ENCODE measurements around the gene SCGB1A1. TPM values are rescaled to one million over a fixed set of nuclear protein-coding genes. Genes with fewer than 3 reads are reported as not detected.

Gene SCGB1A1
- total RNA-seq, 4 donors from 2014 or later, result not detected

GRCh38 chr11:62472063-62472884 lies 53.4 kb downstream of the SCGB1A1 start:
- intact Hi-C loops (cut with DNase I; ENCODE audit: low total_unique reads), result no loop called here
- DNase-seq (ENCODE audit: low spot score in 2 of 2), result no peak
- no peak overlapping the region for H3K4me3 ChIP-seq (ENCODE audit: low read depth, poor library complexity, severe bottlenecking)
- 82 to 83% methylated on average over 9 of the region's 9 CpGs for WGBS, 2 donors
- TF ChIP-seq POLR2A (IDR thresholded peaks at IDR 0.05) (no peak), CTCF (IDR thresholded peaks at IDR 0.05) (no peak)

Other genes with a start within 250 kb of the SCGB1A1 start
- gene SCGB1D1, start 228.8 kb upstream of the SCGB1A1 start, total RNA-seq, result not detected
- 10 to 100 TPM in 1 of 4 donors, 1 to 10 TPM in 3; 4.6 to 14.4 (median 5.7) TPM for gene SCGB2A1, start 210.4 kb upstream of the SCGB1A1 start, total RNA-seq
- 1,000 to 10,000 TPM in 1 of 4 donors, 100 to 1,000 TPM in 3; 100 to 1,012 (median 470) TPM for gene SCGB1D2, start 176.8 kb upstream of the SCGB1A1 start, total RNA-seq
- gene SCGB2A2, start 148.9 kb upstream of the SCGB1A1 start, total RNA-seq, result 1,000 to 10,000 TPM in 2 of 4 donors, 100 to 1,000 TPM in 2; 410 to 1,440 (median 953) TPM
- not detected for gene SCGB1D4, start 120.0 kb upstream of the SCGB1A1 start, total RNA-seq
- 10 to 100 TPM in 1 of 4 donors, 1 to 10 TPM in 2, under 1 TPM in 1; 0.38 to 12.6 (median 2.8) TPM for gene ASRGL1, start 81.6 kb upstream of the SCGB1A1 start, total RNA-seq
- 1,000 to 10,000 TPM; 1,345 to 1,611 (median 1,532) TPM for gene AHNAK, start 127.8 kb downstream of the SCGB1A1 start, total RNA-seq
- gene EEF1G, start 154.9 kb downstream of the SCGB1A1 start, total RNA-seq, result 1,000 to 10,000 TPM; 2,343 to 3,224 (median 2,571) TPM
- 10 to 100 TPM; 11.0 to 29.8 (median 15.8) TPM for gene TUT1, start 172.5 kb downstream of the SCGB1A1 start, total RNA-seq
- 100 to 1,000 TPM in 2 of 4 donors, 10 to 100 TPM in 2; 91.3 to 139 (median 98.3) TPM for gene MTA2, start 182.8 kb downstream of the SCGB1A1 start, total RNA-seq
- 10 to 100 TPM; 39.5 to 61.0 (median 42.9) TPM for gene EML3, start 193.7 kb downstream of the SCGB1A1 start, total RNA-seq
- 1 to 10 TPM; 4.0 to 7.6 (median 6.5) TPM for gene ROM1, start 194.2 kb downstream of the SCGB1A1 start, total RNA-seq
- gene B3GAT3, start 203.0 kb downstream of the SCGB1A1 start, total RNA-seq, result 10 to 100 TPM; 29.7 to 51.8 (median 35.2) TPM
- gene GANAB, start 227.6 kb downstream of the SCGB1A1 start, total RNA-seq, result 100 to 1,000 TPM in 1 of 4 donors, 10 to 100 TPM in 3; 72.0 to 118 (median 91.4) TPM
- 10 to 100 TPM; 28.5 to 32.7 (median 30.2) TPM for gene INTS5, start 234.3 kb downstream of the SCGB1A1 start, total RNA-seq
- 10 to 100 TPM; 21.3 to 58.4 (median 31.4) TPM for gene C11orf98, start 246.2 kb downstream of the SCGB1A1 start, total RNA-seq
- 10 to 100 TPM in 1 of 4 donors, 1 to 10 TPM in 3; 2.9 to 14.8 (median 7.7) TPM for gene CSKMT, start 246.3 kb downstream of the SCGB1A1 start, total RNA-seq